COLO668 (cell line): ENCODE results near the gene TREML1.
"Not testable (repeated sequence)": the region's sequence is repeated elsewhere in the genome, so short reads cannot be mapped to it uniquely, and the experiment has no call there.

Experiments used
- DNase-seq: peaks from one replicate; lab custom pipeline; 2025; ENCODE audit not compliant: unreplicated experiment; lab: John Stamatoyannopoulos, UW

The TREML1 gene, protein sequence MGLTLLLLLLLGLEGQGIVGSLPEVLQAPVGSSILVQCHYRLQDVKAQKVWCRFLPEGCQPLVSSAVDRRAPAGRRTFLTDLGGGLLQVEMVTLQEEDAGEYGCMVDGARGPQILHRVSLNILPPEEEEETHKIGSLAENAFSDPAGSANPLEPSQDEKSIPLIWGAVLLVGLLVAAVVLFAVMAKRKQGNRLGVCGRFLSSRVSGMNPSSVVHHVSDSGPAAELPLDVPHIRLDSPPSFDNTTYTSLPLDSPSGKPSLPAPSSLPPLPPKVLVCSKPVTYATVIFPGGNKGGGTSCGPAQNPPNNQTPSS

DNA sequence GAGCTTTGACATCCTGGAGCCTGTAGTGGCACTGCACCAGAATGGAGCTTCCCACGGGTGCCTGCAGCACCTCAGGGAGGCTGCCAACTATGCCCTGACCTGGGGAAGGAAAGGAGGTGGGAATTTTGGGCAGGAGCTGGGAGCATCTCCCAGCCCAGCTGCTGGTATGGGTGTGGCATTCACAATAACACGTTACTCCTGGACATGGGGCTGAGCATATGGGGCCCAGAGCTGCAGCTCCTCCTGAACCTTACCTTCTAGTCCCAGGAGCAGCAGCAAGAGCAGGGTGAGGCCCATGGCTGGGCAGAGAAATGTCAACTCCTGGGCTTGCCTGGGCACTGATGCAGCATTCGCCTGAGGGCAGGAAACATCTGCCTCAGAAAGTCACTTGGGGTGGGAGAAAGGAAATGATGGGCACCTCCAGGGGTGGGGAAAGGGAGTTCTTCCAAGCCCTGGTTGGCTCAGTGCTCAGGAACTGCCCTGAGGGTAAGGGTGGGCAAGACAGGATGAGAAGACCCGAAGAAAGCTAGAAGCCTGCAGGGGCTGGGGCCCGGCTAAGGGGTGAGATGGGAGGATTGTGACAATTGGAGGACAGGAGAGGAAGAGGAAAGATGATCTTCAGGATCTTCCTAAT, at the start of gene TREML1:
Gene TREML1 (minus strand): TSS at position 356 of the 634 bp plus-strand sequence. CDS start 59 bp downstream, at position 297.
- no peak for DNase-seq

DNA sequence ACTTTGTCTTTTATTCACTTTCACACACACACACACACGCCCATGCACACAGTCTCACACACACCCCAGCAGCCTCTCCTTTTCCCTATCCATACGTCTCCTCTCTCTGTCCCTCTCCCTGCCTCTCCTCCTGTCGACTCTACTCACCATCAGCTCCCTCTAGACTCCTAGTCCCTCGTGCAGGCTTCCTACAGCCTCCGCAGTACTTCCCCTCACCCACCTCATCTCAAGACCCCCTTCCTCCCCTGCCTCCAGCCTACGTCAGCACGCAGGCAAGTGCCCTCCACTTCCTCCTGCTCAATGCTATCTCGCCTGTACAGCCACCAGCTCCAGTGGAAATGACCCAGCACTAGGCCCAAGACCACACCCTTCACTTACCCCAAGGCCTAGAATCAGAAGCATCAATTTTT, 47.6 kb upstream of the TREML1 start:
- no peak for DNase-seq

DNA sequence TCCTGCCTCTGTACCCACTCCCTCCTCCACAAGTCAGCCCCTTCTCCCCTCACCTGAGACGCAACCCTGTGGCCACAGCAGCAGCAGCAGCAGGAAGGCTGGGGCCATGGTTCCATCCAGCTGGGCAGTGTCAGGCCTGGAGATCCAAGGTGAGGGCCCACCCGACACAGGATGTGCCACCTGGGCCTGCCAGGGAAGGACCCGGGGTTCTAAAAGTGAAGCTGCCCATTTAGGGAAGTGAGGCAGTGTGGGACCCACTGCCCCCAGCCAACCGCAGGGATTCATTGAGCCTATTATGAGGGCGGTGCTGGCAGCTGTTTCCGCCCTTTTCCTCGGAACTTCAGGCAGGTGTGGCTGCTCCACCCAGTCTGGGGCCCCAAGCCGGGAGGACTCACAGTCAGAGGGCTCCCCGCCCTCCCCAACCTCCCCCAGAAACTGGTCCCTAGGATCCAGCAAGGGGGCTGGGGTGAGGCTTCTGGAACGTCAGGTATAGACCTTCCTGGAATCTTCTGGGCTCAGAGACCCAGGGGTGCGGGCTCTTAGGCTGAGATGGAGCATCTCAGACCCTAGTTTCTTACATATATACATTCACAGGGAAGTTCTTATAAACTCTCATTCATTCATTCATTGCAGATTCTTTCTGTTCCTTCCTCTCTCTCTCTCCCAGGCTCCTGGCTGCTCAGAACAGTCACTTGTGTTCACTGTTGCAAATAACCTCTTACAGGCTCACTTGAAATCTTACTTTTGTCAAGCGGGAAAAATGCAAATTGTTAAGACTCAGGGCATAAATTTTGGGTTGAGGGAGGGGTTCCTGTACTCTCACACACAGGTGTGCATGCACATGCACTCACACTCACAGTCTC, 47.0 kb upstream of the TREML1 start, which contains the start of gene TREML2:
Gene TREML2 (minus strand): TSS at position 249 of the 863 bp plus-strand sequence. CDS start 141 bp downstream, at position 108.
- DNase-seq: no peak

DNA sequence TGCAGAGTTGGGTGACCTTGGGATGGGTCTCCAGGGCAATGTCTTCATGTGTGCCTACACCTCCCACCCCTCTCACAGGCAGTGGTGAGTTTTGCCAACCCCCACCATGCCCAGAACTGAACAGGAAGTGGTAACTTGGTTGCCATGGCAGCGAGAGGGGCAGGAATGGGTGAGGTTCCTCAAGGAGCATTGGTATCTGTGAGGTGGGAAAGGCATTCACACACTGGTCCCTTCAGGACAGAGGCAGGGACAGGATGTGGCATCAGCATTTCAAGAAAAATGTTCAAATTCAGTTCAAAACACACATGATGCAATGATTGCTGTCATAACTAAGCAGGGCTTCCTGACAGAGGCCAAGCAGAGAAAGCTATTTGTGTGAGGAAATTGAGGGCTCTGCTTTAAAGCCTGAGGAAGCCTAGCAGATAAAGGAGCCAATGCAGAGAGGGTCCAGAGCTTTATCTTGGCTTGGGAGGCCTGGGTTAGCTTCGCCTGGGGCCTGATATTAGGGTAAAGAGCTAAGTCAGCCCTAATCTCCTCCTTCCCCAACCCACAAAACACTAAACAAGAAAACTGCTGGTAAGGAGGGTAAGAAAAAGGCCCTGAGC, 46.3 kb upstream of the TREML1 start:
- no peak for DNase-seq

DNA sequence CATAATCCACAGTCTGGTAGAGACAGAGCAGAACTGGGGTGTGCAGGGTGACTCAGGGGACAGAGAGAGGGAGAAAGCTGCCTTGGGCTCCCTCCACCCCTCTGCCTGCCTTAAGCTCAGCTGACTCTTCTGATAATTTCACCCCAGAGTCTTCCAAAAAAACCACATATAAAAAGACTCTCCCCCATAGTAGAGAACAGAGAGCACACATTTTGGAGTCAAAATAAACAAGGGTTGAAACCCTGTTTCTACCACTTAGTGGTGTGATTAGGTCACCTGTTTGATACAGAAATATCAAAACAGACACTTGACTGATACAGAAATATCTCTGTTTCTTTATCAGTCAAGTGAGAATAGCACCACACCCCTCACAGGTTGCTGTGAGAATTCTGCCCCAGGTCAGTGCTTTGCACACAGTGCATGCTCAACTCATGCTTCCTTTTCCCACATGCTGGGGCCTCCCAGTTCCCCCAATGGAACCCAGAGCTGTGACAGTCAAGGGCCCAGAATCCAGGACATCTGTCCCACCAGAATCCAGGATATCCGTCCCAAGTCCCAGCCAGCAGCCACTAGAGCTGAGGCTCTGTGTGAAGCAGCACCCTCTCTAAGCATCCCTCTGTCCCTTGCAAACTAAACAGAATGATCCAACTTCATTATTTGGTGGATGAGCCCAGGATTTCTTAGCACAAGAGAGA, 45.6 kb upstream of the TREML1 start:
- no peak for DNase-seq

DNA sequence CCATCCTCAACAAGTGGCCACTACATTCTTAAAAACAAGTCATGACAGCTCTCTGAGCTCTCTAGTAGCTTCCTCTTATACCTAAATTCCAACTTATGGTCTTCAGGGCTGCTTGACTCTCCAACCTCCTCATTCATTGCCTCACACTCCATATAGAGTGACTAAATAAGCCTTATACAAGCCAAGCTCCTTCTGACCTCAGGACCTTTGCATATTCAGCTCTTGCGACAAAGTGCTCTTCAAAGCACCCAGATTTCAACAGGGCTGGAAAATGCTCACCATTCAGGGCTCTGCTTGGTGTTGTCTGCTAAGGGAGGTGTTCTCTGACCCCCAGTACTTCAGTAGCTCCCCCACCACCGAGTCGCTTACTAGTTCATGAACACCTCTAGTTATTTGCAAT, 43.1 kb upstream of the TREML1 start:
- no peak for DNase-seq

DNA sequence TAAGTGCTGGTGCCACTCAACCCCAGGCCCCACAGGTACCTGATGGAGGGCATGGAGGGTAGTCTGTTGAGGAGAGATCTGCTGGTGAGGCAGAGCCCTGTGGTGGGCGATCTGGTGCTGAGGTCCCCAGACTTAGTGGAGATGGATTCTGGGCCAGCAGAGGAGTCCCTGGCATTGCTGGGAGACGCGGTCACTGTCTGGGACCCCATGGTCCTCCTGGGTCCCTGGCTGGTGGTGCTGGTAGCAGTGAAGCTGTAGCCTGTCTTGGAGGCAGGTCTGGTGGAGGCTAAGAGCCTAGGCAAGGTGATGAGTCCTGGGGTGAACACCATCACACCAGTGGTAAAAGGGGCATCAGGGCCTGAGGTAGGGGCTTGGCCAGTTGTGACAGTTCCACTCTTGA, 40.2 kb upstream of the TREML1 start:
- no peak for DNase-seq

DNA sequence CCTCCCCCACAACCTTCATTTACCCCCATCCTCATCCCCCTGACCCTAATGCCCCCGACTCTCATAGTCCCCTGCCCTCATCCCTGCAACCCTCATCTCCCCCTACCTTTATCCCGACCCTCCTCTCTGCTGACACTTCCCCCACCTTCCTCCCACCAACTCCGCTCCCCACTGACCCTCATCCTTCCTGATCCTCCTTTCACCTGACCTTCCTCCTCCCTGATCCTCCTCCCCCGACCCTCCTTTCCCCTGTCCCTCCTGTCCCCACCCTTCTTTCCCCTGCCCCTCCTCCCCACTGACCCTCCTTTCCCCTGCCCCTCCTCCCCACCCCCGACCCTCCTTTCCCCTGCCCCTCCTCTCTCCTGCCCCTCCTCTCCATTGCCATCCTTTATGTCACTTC, 39.7 kb upstream of the TREML1 start:
- DNase-seq: no peak

DNA sequence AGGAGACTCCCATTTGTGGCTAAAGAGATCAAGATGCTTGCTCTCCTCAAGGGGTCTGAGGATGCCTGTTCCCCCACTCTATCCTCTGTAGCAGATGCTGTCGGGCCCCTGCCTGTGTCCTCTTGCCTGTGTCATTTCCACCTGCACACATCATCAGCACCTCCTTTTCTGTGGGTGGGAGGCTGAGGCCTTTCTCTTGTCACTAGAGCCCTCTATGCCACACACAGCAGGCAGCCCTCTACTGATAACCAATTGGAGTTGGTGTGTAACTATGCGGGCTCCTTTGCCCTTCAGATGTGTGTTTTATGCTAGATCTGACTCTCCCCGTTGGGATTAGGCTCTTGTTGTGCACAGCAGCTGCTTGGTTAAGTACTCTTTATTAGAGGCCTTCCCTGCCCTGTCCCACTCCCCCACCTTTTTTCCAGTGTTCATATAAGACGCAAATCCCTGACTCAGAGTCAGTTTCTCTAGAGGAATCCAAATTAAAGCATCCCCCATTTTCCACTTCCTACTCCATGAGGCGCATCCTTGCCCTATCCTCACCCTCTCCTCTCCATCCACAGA, 39.1 kb upstream of the TREML1 start:
- DNase-seq: no peak

DNA sequence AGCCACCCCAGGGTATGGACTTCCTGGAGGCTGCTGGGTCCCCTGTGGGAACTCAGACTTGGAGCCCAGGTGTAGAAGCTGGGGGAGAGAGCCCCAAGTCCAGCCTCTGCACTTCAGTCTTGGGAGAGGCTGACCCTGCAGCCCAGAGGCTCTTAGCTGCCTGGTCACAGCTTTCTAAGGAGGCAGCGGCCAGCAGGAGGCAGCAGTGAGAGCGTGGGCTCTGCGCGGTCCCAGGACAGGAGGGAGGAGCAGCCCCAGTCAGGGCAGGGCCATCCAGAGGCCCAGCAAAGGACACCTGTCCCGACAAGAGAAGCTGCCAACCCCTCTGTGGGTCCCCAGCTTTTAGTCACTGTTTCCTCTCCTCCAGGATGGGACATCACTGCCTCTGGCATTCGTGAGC, 37.4 kb upstream of the TREML1 start:
- no peak for DNase-seq

DNA sequence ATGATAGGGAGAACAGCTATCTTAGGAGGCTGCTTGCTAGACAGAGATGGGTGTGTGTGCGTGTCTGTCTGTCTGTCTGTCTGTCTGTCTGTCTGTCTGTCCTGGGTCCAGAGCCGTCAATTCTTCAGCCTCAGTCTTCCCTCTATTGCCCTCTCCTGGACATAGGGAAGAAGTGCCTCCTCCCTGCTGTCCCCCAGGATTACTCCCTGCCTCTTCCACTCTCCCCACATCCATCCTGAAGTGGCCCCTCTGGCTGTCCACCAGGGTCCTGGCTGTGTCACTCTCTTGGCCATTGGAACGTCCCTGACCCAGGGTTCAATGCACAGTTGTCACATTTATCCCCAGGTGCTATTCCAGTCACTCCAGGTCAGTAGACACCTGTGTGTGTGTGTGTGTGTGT, 36.6 kb upstream of the TREML1 start:
- no peak for DNase-seq

DNA sequence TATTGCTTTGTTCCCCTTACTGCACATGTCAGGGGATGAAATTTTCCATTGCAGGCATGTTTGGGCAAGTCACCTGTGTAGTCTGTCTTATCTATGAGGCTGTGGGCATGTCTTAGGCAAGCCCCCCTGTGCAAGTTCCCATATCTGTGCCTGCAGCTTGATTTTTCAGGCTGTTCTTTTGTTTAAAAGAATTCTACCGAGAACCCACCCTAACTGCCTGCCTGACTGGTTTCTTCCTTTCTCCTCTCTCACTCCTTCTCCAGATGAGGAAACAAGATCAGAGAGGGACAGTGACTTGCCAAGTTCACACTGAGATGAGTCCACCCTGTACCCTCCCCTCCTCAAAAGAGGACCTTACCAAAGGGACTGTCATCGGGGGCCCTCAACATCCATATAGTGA, 35.8 kb upstream of the TREML1 start:
- DNase-seq: no peak

DNA sequence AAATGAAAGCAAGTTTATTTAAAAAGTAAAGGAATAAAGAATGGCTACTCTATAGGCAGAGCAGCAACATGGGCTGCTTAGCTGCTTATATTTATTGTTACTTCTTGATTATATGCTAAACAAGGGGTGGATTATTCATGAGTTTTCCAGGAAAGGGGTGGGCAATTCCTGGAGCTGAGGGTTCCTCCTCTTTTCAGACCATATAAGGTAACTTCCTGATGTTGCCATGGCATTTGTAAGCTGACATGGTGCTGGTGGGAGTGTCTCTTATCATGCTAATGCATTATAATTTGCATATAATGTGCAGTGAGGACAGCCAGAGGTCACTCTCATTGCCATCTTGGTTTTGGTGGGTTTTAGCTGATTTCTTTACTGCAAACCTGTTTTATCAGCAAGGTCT, 34.9 kb upstream of the TREML1 start:
- not testable (repeated sequence) for DNase-seq

DNA sequence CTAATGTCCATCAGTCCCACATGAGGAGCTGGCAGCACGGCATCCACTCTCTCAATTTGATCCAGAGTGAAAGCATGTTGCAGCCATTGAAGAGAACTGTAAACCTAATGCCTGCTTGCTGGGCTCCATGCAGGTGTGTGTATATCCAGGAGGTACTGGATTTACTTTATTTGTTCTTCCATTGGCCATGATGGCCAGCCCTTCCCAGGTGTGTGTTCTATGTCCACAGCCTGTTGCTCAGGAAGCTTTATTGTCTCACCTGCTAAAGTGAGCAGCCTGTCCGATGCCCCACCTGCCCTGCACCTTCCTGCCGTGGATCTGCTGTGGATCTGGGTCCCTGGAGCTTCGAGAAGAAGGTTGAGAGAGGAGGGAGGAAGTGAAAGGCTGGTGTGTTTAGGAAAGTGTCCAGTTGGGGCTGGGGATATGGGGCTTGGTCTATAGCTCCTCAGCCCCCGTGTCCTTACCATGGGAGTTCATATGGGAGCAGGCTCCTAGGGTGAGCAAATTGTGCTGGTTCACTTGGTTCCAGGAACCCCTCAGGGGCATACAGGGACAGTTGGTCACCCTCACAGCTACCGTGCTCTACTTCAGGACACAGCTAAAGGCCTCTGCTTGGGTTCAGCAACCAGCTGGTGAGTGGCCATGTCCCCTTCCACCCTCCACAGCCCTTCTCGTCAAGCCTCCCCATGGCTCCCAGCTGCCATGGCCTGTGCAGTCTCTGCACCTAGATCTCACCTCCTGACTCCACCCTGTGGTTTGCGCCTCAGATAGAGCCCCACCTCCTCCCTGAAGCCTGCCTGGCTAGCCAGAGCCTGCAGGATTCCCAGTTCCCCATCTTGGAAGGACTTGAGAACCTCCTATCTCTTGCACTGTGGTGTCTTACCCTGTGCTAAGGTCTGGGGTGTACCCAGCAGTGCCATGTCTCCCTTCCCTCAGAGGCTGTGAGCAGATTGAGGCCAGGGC, 34.1 kb upstream of the TREML1 start:
- DNase-seq: peak; percentile 53

DNA sequence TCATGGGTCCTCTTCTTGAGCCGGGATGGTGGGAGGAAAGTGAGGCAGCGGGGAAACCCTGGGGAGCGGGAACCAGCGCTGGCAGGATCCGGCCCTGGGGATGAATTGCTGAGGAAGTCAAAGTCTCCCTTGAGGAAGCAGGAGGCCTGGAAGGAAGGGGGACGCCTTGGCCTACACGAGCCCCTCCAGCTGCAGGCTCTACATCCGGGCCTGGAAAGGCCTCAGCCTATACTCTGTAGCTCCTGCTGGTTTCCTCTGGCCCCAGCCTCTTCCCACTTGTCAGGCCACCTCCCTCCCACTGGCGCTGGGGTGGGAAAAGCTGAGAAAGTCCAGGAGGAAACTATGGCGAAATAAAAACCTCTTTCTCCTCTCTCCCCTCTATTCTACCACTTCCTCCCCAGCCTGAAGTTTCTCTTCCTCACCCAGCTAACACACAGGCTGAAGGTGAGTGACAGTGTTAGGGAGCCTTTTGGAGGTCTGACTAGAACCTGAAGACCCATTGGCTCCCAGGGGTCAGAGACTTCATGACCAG, 31.9 kb upstream of the TREML1 start:
- DNase-seq: no peak

DNA sequence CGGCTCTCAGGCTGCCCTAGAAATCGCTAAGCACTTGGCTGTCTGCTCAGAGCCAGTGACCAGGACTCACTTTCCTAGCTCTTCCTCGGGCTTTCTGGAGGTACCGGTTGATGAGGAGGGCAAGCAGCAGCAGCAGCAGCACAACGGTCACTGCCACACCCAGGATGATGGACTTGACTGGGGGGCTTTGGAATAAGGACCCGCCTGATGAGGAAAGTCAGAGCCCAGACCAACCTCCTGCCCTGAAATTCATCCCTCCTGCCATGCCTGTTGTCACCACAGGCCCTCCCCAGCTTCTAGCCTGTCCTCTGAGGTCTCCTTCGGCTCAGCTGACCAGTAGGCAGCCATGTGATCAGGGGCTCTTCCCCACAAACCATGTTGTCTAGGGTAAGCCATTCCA, 30.6 kb upstream of the TREML1 start:
- no peak for DNase-seq

DNA sequence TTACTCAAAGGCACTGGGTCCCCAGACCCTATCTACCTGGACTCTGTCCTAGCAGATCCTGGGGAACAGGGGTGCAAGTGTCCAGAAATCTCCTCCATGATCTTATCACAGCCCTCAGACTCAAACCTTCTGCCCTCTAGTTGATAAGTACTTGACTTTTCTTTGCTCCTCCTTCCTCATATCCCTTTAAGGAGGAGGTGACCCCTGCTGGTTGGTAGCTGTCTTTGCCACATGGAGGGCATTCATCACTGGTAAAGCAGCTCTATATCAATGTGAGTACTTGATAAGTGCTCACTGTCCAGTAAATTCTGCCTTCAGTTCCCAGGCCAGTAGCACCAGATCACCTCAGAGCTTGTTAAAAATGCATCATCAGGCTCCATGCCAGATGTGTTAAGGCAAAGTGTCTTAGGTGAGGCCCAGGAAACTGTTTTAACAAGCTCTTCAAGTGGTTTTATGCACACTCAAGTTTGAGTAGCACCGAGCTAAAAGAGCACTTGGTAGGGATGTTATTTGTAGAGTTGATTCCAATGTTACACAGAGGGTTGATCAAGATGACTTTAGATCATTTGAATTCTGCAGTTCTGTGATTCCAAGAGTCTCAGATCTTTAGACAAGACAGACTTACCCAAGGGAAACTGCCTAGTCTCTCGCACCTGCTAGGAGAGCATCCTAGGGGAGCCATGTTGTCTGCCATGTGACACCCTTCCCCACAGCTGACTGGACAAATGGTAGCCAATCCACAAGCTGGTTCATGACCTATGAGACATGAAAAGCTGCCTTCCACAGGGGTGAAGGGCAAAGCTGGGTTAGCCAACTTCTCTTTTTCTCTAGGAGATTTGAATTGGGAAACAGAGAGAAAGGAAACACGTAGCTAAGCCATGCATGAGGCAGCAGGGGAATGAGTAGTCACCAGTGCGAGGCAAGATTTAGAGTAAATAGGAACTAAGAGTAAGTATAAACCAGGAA, 28.2 kb upstream of the TREML1 start:
- peak; percentile 20 for DNase-seq

DNA sequence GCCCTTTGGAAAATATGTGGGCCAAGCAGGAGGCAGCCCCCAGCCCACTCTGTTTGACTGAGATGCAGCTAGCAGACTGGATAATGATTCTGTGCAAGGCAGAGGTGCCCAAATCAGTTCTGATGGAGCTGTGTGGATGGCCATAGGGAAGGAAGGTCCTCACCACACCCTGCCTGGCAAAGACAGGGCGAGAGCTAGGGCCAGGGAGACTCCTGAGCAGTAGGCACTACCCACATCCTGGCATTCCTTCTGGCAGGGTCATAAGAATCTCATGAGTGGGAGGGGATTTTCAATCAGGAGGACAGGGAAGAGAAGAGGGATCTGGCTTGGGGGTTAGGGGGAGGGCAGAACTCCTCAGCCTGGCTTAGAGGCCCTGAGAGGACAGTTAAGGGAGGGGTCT, 27.4 kb upstream of the TREML1 start:
- no peak for DNase-seq
